HCT116 (cell line): ENCODE measurements around the gene ZNF655. TPM values are rescaled to one million over a fixed set of nuclear protein-coding genes. Genes with fewer than 3 reads are reported as not detected.

Experiments
- ATAC-seq: fragments of 200-7000 bp; cut with Tn5 transposase; 2 replicates; pipeline ENCODE4 v1.9.1; 2020; ENCODE audit warnings: mild to moderate bottlenecking, moderate library complexity
- BruUV-seq: library from RNA; stranded (reverse); fragments of 400-500 nt; replicated peaks from 2 replicates; lab custom pipeline; 2021; lab: Mats Ljungman, UMichigan
- CTCF ChIA-PET: fragments of 300-600 bp; sonication (Branson Sonifier 250); formaldehyde crosslinking; loops from one replicate; lab custom pipeline; 2021; ENCODE audit warnings: antibody characterized with exemption; lab: Charles Lee
- POLR2A ChIA-PET: fragments of 300-600, 350-600 bp; sonication (Branson Sonifier 250); formaldehyde crosslinking; loops from one replicate; lab custom pipeline; 2021; ENCODE audit warnings: antibody characterized with exemption; lab: Charles Lee
- RAD21 ChIA-PET, 2 experiments: fragments of 300-600 bp; sonication (Branson Sonifier 250); formaldehyde crosslinking; loops; one replicate each; lab custom pipeline; 2023; ENCODE audit warnings: low total read pairs in 2 of 2; ENCODE audit not compliant: uncharacterized antibody in 2 of 2, unreplicated experiment in 2 of 2, low non-redundant PET in 1 of 2; lab: Charles Lee
- DNase-seq: peaks from one replicate; pipeline ENCODE4 v3.0.0-alpha.2; 2010; ENCODE audit warnings: low read depth, low spot score
- H2AFZ ChIP-seq: fragments of 200-600 bp; shearing (Covaris generic), sonication (generic); 2 replicates; pipeline ENCODE4 v1.6.1; 2017; ENCODE audit warnings: low read depth, mixed run types, mixed read lengths, antibody characterized with exemption, low read length; ENCODE audit not compliant: poor library complexity, severe bottlenecking
- H3K27ac ChIP-seq: 2 replicates; pipeline ENCODE4 v1.5.1; 2012; ENCODE audit warnings: low read depth, low read length
- H3K27me3 ChIP-seq: fragments of 200-600 bp; sonication (generic); 2 replicates; pipeline ENCODE4 v1.6.1; 2016; ENCODE audit warnings: mixed run types, low read length, mixed read lengths; ENCODE audit not compliant: insufficient read depth
- H3K36me3 ChIP-seq, 2 experiments: fragments of 200-500 bp in 1 of 2; fragments of 200-600 bp in 1 of 2; sonication (Bioruptor generic) in 1 of 2; sonication (generic) in 1 of 2; 2 replicates each; pipeline versions ENCODE4 v1.5.1 to v1.6.1; 2014 to 2016; ENCODE audit warnings: low read length in 2 of 2, inconsistent platforms in 1 of 2, mixed read lengths in 1 of 2, mixed run types in 1 of 2; ENCODE audit not compliant: insufficient read depth in 2 of 2, control insufficient read depth in 1 of 2
- H3K4me1 ChIP-seq, 2 experiments: fragments of 200-600 bp in 1 of 2; sonication (generic) in 1 of 2; 2 replicates each; pipeline versions ENCODE4 v1.5.1 to v1.6.1; 2012 to 2017; ENCODE audit warnings: low read length in 2 of 2, inconsistent platforms in 1 of 2, mild to moderate bottlenecking in 1 of 2, mixed read lengths in 1 of 2, mixed run types in 1 of 2, moderate library complexity in 1 of 2; ENCODE audit not compliant: insufficient read depth in 2 of 2, control insufficient read depth in 1 of 2
- H3K4me2 ChIP-seq: fragments of 200-600 bp; sonication (generic); 2 replicates; pipeline ENCODE4 v1.6.1; 2017; ENCODE audit warnings: mixed run types, low read length, mixed read lengths
- H3K4me3 ChIP-seq, 2 experiments: fragments of 200-600 bp in 1 of 2; sonication (generic) in 1 of 2; replicated peaks in 1 of 2; 2 replicates each; pipeline ENCODE4 v1.5.1; 2011 to 2016; ENCODE audit warnings: low read length in 2 of 2, control low read depth in 1 of 2, low read depth in 1 of 2, mild to moderate bottlenecking in 1 of 2, mixed read lengths in 1 of 2, mixed run types in 1 of 2
- H3K79me2 ChIP-seq: fragments of 200-600 bp; sonication (generic); 2 replicates; pipeline ENCODE4 v1.6.1; 2017; ENCODE audit warnings: mild to moderate bottlenecking, mixed run types, low read length, moderate library complexity, mixed read lengths; ENCODE audit not compliant: insufficient read depth
- H3K9ac ChIP-seq: fragments of 200-600 bp; sonication (generic); 2 replicates; pipeline ENCODE4 v1.6.1; 2016; ENCODE audit warnings: low read length, mixed read lengths
- H3K9me2 ChIP-seq: fragments of 200-600 bp; sonication (generic), shearing (Covaris generic); 2 replicates; pipeline ENCODE4 v1.6.1; 2017; ENCODE audit warnings: mixed run types, mild to moderate bottlenecking, moderate library complexity; ENCODE audit not compliant: insufficient read depth
- H3K9me3 ChIP-seq, 2 experiments: fragments of 200-500 bp in 1 of 2; fragments of 200-600 bp in 1 of 2; sonication (Bioruptor generic) in 1 of 2; sonication (generic) in 1 of 2; 2 replicates each; pipeline ENCODE4 v1.6.1; 2014 to 2017; ENCODE audit warnings: low read length in 2 of 2, mixed read lengths in 2 of 2, inconsistent platforms in 1 of 2, low read depth in 1 of 2, mild to moderate bottlenecking in 1 of 2, mixed run types in 1 of 2, moderate library complexity in 1 of 2; ENCODE audit not compliant: control insufficient read depth in 1 of 2, insufficient read depth in 1 of 2
- H4K20me1 ChIP-seq: fragments of 200-600 bp; sonication (generic), shearing (Covaris generic); 2 replicates; pipeline ENCODE4 v1.6.1; 2017; ENCODE audit warnings: mixed run types, mild to moderate bottlenecking, moderate library complexity; ENCODE audit not compliant: insufficient read depth
- ATF3 ChIP-seq: IDR thresholded peaks from 2 replicates; pipeline ENCODE4 v1.6.1; 2012
- CBX3 ChIP-seq: IDR thresholded peaks from 2 replicates; pipeline ENCODE4 v1.6.1; 2012; ENCODE audit warnings: low read depth
- EGR1 ChIP-seq: IDR thresholded peaks from 2 replicates; pipeline ENCODE4 v1.6.1; 2012; ENCODE audit warnings: low read depth
- ELF1 ChIP-seq: IDR thresholded peaks from 2 replicates; pipeline ENCODE4 v1.6.1; 2012; ENCODE audit warnings: low read depth, borderline replicate concordance
- EZH2 ChIP-seq: fragments of 200-600 bp; sonication (generic); IDR thresholded peaks from 2 replicates; pipeline ENCODE4 v1.6.1; 2017; ENCODE audit warnings: antibody characterized with exemption, mixed run types
- EZH2phosphoT487 ChIP-seq: fragments of 200-600 bp; IDR thresholded peaks from 2 replicates; pipeline ENCODE4 v1.6.1; 2018; ENCODE audit warnings: antibody characterized with exemption, borderline replicate concordance
- JUND ChIP-seq: IDR thresholded peaks from 2 replicates; pipeline ENCODE4 v1.6.1; 2012
- POLR2A ChIP-seq: IDR thresholded peaks from 2 replicates; pipeline ENCODE4 v1.7.0; 2011; ENCODE audit warnings: borderline replicate concordance; ENCODE audit not compliant: insufficient read depth, insufficient read length; ENCODE audit errors: extremely low read depth
- POLR2AphosphoS5 ChIP-seq: IDR thresholded peaks from 2 replicates; pipeline ENCODE4 v1.6.1; 2011; ENCODE audit warnings: mild to moderate bottlenecking, low read depth, low read length, moderate library complexity
- REST ChIP-seq: IDR thresholded peaks from 2 replicates; pipeline ENCODE4 v1.6.1; 2012; ENCODE audit warnings: low read depth
- SIN3A ChIP-seq: IDR thresholded peaks from 2 replicates; pipeline ENCODE4 v1.6.1; 2012; ENCODE audit warnings: low read depth
- SP1 ChIP-seq: IDR thresholded peaks from 2 replicates; pipeline ENCODE4 v1.6.1; 2012; ENCODE audit warnings: low read depth
- YY1 ChIP-seq: IDR thresholded peaks from 2 replicates; pipeline ENCODE4 v1.6.1; 2011; ENCODE audit warnings: low read length, low read depth, moderate library complexity, mild to moderate bottlenecking; ENCODE audit not compliant: insufficient replicate concordance; ENCODE audit errors: extremely low read depth
- intact Hi-C: fragments of 100-400 bp; cut with micrococcal nuclease; formaldehyde crosslinking; loops from 2 replicates; pipeline ENCODE4 v1.10.0; 2022
- total RNA-seq: library from RNA; stranded (reverse); gene quantifications from one replicate; pipeline ENCODE4 v1.2.1, GENCODE V29; 2021; ENCODE audit not compliant: unreplicated experiment

The ZNF655 gene
- total RNA-seq, 1 experiment from 2014 or later = 45.0 TPM

- no TSS peak for BruUV-seq
- ChIA-PET POLR2A (interaction anchor here (1.5 kb wide), 1 partner anchor 9 kb away, joined by 5 read pairs; the partner anchor contains the start of gene ZSCAN25), CTCF (no interaction called here)
Observed at GRCh38 chr7:99607548-99607947, 49.1 kb downstream of the ZNF655 start.

More at GRCh38 chr7:99607548-99607947, 49.1 kb downstream of the ZNF655 start:
- RAD21 ChIA-PET = no interaction called here
- H3K4me2 ChIP-seq = no peak overlapping the region
- ATAC-seq (no peak), DNase-seq (no peak)
- H3K27me3 ChIP-seq = no peaks in the 10 kb centered on the region
- H3K9ac ChIP-seq = no peak overlapping the region
- no peaks in the 10 kb centered on the region for H3K4me1 ChIP-seq
- intact Hi-C loops = no loop called here
- H3K27ac ChIP-seq = no peak overlapping the region
- no peaks in the 10 kb centered on the region for H3K9me3 ChIP-seq
- H3K79me2 ChIP-seq = no peaks in the 10 kb centered on the region
- no peak overlapping the region for H3K4me3 ChIP-seq
- no peaks in the 10 kb centered on the region for H4K20me1 ChIP-seq
- no peaks in the 10 kb centered on the region for H3K36me3 ChIP-seq
- H2AFZ ChIP-seq = no peak overlapping the region
- no peaks in the 10 kb centered on the region for H3K9me2 ChIP-seq
- TF ChIP-seq REST (no peak), EZH2 (no peak), POLR2A (no peak), SP1 (no peak), EZH2phosphoT487 (no peak), ATF3 (no peak), POLR2AphosphoS5 (no peak), ELF1 (no peak), SIN3A (no peak), YY1 (no peak), CBX3 (no peak), JUND (no peak), EGR1 (no peak)
- TF ChIP-seq, all 23 proteins: peak for 0
